Measurements from ENCODE around the gene NFATC2.

The NFATC2 gene

GRCh38 chr20:51380401-51381385, 161.8 kb downstream of the NFATC2 start:
- no peak for DNase-seq (ENCODE audit: extremely low spot score)
- TF ChIP-seq FOXM1 (IDR thresholded peaks at IDR 0.05; ENCODE audit: borderline replicate concordance) (no peak), PKNOX1 (IDR thresholded peaks at IDR 0.05) (no peak), ELF4 (IDR thresholded peaks at IDR 0.05) (no peak), L3MBTL2 (conservative IDR thresholded peaks at IDR 0.05) (no peak), ARNT (IDR thresholded peaks at IDR 0.05) (no peak), ZNF384 (IDR thresholded peaks at IDR 0.05) (no peak), TARDBP (IDR thresholded peaks at IDR 0.05) (no peak)
- ChIA-PET CTCF (no interaction called here), POLR2A (no interaction called here)

- DNase-seq (ENCODE audit: extremely low spot score), result no peak
- ChIA-PET POLR2A (interaction anchor here (0.6 kb wide), 1 partner anchor 284 kb away, joined by 3 read pairs; no protein-coding TSS in a partner anchor), CTCF (no interaction called here)
- TF ChIP-seq ZNF384 (IDR thresholded peaks at IDR 0.05) (no peak), SUZ12 (IDR thresholded peaks at IDR 0.05) (no peak), FOXK2 (IDR thresholded peaks at IDR 0.05) (no peak)
These were observed 162.7 kb downstream of the NFATC2 start for GRCh38 chr20:51379601-51380341.

- DNase-seq (ENCODE audit: extremely low spot score), result no peak
- TF ChIP-seq SUZ12 (IDR thresholded peaks at IDR 0.05) (no peak), ARNT (IDR thresholded peaks at IDR 0.05) (no peak), TARDBP (IDR thresholded peaks at IDR 0.05) (no peak)
- ChIA-PET CTCF (no interaction called here), POLR2A (no interaction called here)
These were observed 164.2 kb downstream of the NFATC2 start for GRCh38 chr20:51378171-51378928.

- TF ChIP-seq ELF4 (IDR thresholded peaks at IDR 0.05) (no peak), FOXK2 (IDR thresholded peaks at IDR 0.05) (no peak), FOXM1 (IDR thresholded peaks at IDR 0.05; ENCODE audit: borderline replicate concordance) (no peak), CTBP1 (IDR thresholded peaks at IDR 0.05; ENCODE audit: borderline replicate concordance) (no peak), L3MBTL2 (conservative IDR thresholded peaks at IDR 0.05) (no peak), BHLHE40 (IDR thresholded peaks at IDR 0.05; ENCODE audit: borderline replicate concordance) (no peak), PKNOX1 (IDR thresholded peaks at IDR 0.05) (no peak), ZNF384 (IDR thresholded peaks at IDR 0.05) (no peak), NFRKB (IDR thresholded peaks at IDR 0.05) (no peak), TARDBP (IDR thresholded peaks at IDR 0.05) (no peak), ARNT (IDR thresholded peaks at IDR 0.05) (no peak), FOXA1 (IDR thresholded peaks at IDR 0.05) (no peak), HDGF (IDR thresholded peaks at IDR 0.05; ENCODE audit: borderline replicate concordance) (no peak), SUZ12 (IDR thresholded peaks at IDR 0.05) (no peak), SP1 (IDR thresholded peaks at IDR 0.05) (no peak), LEF1 (IDR thresholded peaks at IDR 0.05; ENCODE audit: borderline replicate concordance) (no peak)
- DNase-seq (ENCODE audit: extremely low spot score), result no peak
- ChIA-PET POLR2A (no interaction called here), CTCF (no interaction called here)
These were observed 165.4 kb downstream of the NFATC2 start for GRCh38 chr20:51377132-51377531.

- CTCF ChIA-PET, result no interaction called here
- TF ChIP-seq FOXK2 (IDR thresholded peaks at IDR 0.05) (no peak), L3MBTL2 (conservative IDR thresholded peaks at IDR 0.05) (no peak), CTBP1 (IDR thresholded peaks at IDR 0.05; ENCODE audit: borderline replicate concordance) (no peak)
- POLR2A ChIA-PET, result no interaction called here
- DNase-seq (ENCODE audit: extremely low spot score), result no peak
These were observed 166.4 kb downstream of the NFATC2 start for GRCh38 chr20:51376111-51376510.

- no peak for DNase-seq (ENCODE audit: extremely low spot score)
- CTCF ChIA-PET, result no interaction called here
- TF ChIP-seq FOXK2 (IDR thresholded peaks at IDR 0.05) (no peak), FOXM1 (IDR thresholded peaks at IDR 0.05; ENCODE audit: borderline replicate concordance) (no peak), HDGF (IDR thresholded peaks at IDR 0.05; ENCODE audit: borderline replicate concordance) (no peak), SP1 (IDR thresholded peaks at IDR 0.05) (no peak), BHLHE40 (IDR thresholded peaks at IDR 0.05; ENCODE audit: borderline replicate concordance) (no peak), FOXA1 (IDR thresholded peaks at IDR 0.05) (no peak), TARDBP (IDR thresholded peaks at IDR 0.05) (no peak), ARNT (IDR thresholded peaks at IDR 0.05) (no peak), NFRKB (IDR thresholded peaks at IDR 0.05) (no peak), ELF4 (IDR thresholded peaks at IDR 0.05) (no peak), CTBP1 (IDR thresholded peaks at IDR 0.05; ENCODE audit: borderline replicate concordance) (no peak), PKNOX1 (IDR thresholded peaks at IDR 0.05) (no peak), ZNF384 (IDR thresholded peaks at IDR 0.05) (no peak), L3MBTL2 (conservative IDR thresholded peaks at IDR 0.05) (no peak), SUZ12 (IDR thresholded peaks at IDR 0.05) (no peak), LEF1 (IDR thresholded peaks at IDR 0.05; ENCODE audit: borderline replicate concordance) (no peak)
- POLR2A ChIA-PET, result no interaction called here
These were observed 167.0 kb downstream of the NFATC2 start for GRCh38 chr20:51375561-51375960.
